Measurements from ENCODE around the gene ZNF699. TPM values are rescaled to one million over a fixed set of nuclear protein-coding genes. Genes with fewer than 3 reads are reported as not detected.
A peak's percentile ranks its signal among the peaks of the same experiment; 100 is the strongest.

The ZNF699 gene
- total and polyA plus RNA-seq, 2 of the 13 experiments (the other 11 are each of a cell fraction or from before 2014, with no cell fraction given): 0.33 to 2.2 TPM

DNA sequence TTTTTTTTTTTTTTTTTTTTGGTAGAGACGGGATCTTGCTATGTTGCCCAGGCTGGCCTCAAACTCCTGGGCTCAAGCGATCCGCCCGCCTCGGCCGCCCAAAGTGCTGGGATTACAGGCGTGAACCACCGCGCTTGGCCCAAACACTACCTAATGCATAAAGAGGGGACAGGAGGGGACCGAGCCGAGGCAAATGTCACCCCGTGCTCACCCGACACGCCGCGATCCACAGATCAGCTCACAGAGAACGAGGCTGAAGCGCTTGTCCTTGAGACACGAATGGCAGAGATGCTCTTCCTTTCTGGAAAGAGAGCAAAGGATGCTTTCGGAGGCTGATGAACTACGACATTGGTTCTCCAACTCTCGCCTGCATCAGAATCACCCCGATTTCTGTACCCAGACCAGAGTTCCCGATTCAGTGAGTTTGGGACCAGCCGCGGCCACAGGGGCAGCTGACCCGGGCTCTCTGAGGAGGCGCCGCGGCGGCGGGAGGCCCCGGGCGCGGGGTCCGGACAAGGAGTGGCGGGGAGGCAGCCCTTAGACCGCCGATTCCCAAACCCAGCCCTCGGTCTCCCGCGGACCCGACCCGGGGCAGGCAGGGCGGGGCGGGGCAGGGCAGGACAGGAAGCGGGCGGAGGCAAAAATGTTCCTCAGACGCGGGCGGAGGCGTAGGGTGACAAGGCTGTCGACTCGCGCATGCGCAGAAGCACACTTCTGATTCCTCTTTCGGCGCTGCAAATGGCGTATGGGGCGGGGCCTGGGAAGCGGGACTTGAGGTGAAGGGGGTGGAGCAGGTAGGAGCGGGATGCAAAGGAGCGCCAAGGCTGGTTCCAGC, at the start of gene ZNF699 (continued):
- TF ChIP-seq, protein P1, sequence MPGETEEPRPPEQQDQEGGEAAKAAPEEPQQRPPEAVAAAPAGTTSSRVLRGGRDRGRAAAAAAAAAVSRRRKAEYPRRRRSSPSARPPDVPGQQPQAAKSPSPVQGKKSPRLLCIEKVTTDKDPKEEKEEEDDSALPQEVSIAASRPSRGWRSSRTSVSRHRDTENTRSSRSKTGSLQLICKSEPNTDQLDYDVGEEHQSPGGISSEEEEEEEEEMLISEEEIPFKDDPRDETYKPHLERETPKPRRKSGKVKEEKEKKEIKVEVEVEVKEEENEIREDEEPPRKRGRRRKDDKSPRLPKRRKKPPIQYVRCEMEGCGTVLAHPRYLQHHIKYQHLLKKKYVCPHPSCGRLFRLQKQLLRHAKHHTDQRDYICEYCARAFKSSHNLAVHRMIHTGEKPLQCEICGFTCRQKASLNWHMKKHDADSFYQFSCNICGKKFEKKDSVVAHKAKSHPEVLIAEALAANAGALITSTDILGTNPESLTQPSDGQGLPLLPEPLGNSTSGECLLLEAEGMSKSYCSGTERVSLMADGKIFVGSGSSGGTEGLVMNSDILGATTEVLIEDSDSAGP (CRISPR knock-in tag; IDR thresholded peaks at IDR 0.05; ENCODE audit: borderline replicate concordance): peak; percentile 64; the same call in 1 of the 2 replicates
- TF ChIP-seq, protein P2, sequence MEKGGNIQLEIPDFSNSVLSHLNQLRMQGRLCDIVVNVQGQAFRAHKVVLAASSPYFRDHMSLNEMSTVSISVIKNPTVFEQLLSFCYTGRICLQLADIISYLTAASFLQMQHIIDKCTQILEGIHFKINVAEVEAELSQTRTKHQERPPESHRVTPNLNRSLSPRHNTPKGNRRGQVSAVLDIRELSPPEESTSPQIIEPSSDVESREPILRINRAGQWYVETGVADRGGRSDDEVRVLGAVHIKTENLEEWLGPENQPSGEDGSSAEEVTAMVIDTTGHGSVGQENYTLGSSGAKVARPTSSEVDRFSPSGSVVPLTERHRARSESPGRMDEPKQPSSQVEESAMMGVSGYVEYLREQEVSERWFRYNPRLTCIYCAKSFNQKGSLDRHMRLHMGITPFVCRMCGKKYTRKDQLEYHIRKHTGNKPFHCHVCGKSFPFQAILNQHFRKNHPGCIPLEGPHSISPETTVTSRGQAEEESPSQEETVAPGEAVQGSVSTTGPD (CRISPR knock-in tag; IDR thresholded peaks at IDR 0.05): no peak
- no peak for TF ChIP-seq ZFP36L1 (CRISPR knock-in tag; IDR thresholded peaks at IDR 0.05)
- TF ChIP-seq, protein P3, sequence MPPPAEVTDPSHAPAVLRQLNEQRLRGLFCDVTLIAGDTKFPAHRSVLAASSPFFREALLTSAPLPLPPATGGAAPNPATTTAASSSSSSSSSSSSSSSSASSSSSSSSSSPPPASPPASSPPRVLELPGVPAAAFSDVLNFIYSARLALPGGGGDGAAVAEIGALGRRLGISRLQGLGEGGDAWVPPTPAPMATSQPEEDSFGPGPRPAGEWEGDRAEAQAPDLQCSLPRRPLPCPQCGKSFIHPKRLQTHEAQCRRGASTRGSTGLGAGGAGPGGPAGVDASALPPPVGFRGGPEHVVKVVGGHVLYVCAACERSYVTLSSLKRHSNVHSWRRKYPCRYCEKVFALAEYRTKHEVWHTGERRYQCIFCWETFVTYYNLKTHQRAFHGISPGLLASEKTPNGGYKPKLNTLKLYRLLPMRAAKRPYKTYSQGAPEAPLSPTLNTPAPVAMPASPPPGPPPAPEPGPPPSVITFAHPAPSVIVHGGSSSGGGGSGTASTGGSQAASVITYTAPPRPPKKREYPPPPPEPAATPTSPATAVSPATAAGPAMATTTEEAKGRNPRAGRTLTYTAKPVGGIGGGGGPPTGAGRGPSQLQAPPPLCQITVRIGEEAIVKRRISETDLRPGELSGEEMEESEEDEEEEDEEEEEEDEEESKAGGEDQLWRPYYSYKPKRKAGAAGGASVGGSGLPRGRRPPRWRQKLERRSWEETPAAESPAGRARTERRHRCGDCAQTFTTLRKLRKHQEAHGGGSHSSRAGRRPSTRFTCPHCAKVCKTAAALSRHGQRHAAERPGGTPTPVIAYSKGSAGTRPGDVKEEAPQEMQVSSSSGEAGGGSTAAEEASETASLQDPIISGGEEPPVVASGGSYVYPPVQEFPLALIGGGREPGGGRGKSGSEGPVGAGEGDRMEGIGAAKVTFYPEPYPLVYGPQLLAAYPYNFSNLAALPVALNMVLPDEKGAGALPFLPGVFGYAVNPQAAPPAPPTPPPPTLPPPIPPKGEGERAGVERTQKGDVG (CRISPR knock-in tag; IDR thresholded peaks at IDR 0.05; ENCODE audit: borderline replicate concordance): no peak
- TF ChIP-seq ZC3H4 (CRISPR knock-in tag; IDR thresholded peaks at IDR 0.05; ENCODE audit: borderline replicate concordance): no peak
- TF ChIP-seq NAIF1 (CRISPR knock-in tag; IDR thresholded peaks at IDR 0.05; ENCODE audit: borderline replicate concordance): peak; percentile 38; the same call in 1 of the 2 replicates
- TF ChIP-seq, protein P4, sequence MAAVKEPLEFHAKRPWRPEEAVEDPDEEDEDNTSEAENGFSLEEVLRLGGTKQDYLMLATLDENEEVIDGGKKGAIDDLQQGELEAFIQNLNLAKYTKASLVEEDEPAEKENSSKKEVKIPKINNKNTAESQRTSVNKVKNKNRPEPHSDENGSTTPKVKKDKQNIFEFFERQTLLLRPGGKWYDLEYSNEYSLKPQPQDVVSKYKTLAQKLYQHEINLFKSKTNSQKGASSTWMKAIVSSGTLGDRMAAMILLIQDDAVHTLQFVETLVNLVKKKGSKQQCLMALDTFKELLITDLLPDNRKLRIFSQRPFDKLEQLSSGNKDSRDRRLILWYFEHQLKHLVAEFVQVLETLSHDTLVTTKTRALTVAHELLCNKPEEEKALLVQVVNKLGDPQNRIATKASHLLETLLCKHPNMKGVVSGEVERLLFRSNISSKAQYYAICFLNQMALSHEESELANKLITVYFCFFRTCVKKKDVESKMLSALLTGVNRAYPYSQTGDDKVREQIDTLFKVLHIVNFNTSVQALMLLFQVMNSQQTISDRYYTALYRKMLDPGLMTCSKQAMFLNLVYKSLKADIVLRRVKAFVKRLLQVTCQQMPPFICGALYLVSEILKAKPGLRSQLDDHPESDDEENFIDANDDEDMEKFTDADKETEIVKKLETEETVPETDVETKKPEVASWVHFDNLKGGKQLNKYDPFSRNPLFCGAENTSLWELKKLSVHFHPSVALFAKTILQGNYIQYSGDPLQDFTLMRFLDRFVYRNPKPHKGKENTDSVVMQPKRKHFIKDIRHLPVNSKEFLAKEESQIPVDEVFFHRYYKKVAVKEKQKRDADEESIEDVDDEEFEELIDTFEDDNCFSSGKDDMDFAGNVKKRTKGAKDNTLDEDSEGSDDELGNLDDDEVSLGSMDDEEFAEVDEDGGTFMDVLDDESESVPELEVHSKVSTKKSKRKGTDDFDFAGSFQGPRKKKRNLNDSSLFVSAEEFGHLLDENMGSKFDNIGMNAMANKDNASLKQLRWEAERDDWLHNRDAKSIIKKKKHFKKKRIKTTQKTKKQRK (IDR thresholded peaks at IDR 0.05; ENCODE audit: low read length): no peak
- TF ChIP-seq ZNF546 (CRISPR knock-in tag; conservative IDR thresholded peaks at IDR 0.05): no peak
- TF ChIP-seq TEAD3 (CRISPR knock-in tag; optimal IDR thresholded peaks at IDR 0.05; ENCODE audit: borderline replicate concordance): no peak
- no peak for TF ChIP-seq ZNF782 (CRISPR knock-in tag; IDR thresholded peaks at IDR 0.05; ENCODE audit: borderline replicate concordance)
- TF ChIP-seq NR2F1 (CRISPR knock-in tag; IDR thresholded peaks at IDR 0.05): no peak
- TF ChIP-seq ATF1 (CRISPR knock-in tag; IDR thresholded peaks at IDR 0.05): no peak
- TF ChIP-seq ZNF605 (CRISPR knock-in tag; IDR thresholded peaks at IDR 0.05): no peak
- no peak for TF ChIP-seq KDM4B (CRISPR knock-in tag; IDR thresholded peaks at IDR 0.05)
- peak; percentile 98 for TF ChIP-seq ZNF121 (CRISPR knock-in tag; IDR thresholded peaks at IDR 0.05)
- no peak for TF ChIP-seq ZNF790 (CRISPR knock-in tag; IDR thresholded peaks at IDR 0.05; ENCODE audit: borderline replicate concordance)
- peak; percentile 12; the same call in 1 of the 2 replicates for TF ChIP-seq ZNF788 (CRISPR knock-in tag; IDR thresholded peaks at IDR 0.05; ENCODE audit: borderline replicate concordance)
- no peak for TF ChIP-seq ELF1 (CRISPR knock-in tag; IDR thresholded peaks at IDR 0.05)
- no peak; the same call in 1 of the 2 replicates for TF ChIP-seq ZSCAN25 (CRISPR knock-in tag; IDR thresholded peaks at IDR 0.05)
